Activated B cell treated with CpG ODN at 0.5 μM for 24 hours (primary cell): ENCODE measurements around the gene HINFP. TPM values are rescaled to one million over a fixed set of nuclear protein-coding genes. Genes with fewer than 3 reads are reported as not detected.

Experiments used
- ATAC-seq: fragments of 200-7000 bp; cut with Tn5 transposase; one replicate; pipeline ENCODE4 v1.10.0; 2021; ENCODE audit warnings: low read depth, mild to moderate bottlenecking, moderate library complexity
- CTCF ChIA-PET: fragments of 350-600 bp; sonication (Branson Sonifier 250); formaldehyde crosslinking; loops from one replicate; lab custom pipeline; 2021; ENCODE audit warnings: antibody characterized with exemption; lab: Charles Lee
- POLR2A ChIA-PET: fragments of 350-600 bp; sonication (Branson Sonifier 250); formaldehyde crosslinking; loops from one replicate; lab custom pipeline; 2021; ENCODE audit warnings: antibody characterized with exemption; lab: Charles Lee
- DNase-seq: peaks from one replicate; pipeline ENCODE4 v3.0.0; 2022
- H3K27ac Mint-ChIP-seq: one replicate; pipeline ENCODE4 v1.8.0; 2020; ENCODE audit warnings: mixed read lengths
- H3K27me3 Mint-ChIP-seq: one replicate; pipeline ENCODE4 v1.8.0; 2021; ENCODE audit warnings: mixed read lengths
- H3K36me3 Mint-ChIP-seq: one replicate; pipeline ENCODE4 v1.8.0; 2021; ENCODE audit warnings: low read depth, mixed read lengths
- H3K4me1 Mint-ChIP-seq: one replicate; pipeline ENCODE4 v1.8.0; 2021; ENCODE audit warnings: mixed read lengths
- H3K4me3 Mint-ChIP-seq: one replicate; pipeline ENCODE4 v1.8.0; 2020; ENCODE audit warnings: mild to moderate bottlenecking, mixed read lengths
- H3K9me3 Mint-ChIP-seq: one replicate; pipeline ENCODE4 v1.8.0; 2020; ENCODE audit warnings: mixed read lengths
- intact Hi-C: fragments of 100-400 bp; cut with micrococcal nuclease; formaldehyde crosslinking; loops from one replicate; pipeline ENCODE4 v1.15.1; 2024
- total RNA-seq: library from RNA; stranded (reverse); gene quantifications from 2 replicates; pipeline ENCODE4 v1.2.3, GENCODE V29; 2022
- TF ChIP-seq, protein P1 (sequence below): fragments of 200-600 bp; IDR thresholded peaks from one replicate; pipeline ENCODE4 v1.8.0; 2022; ENCODE audit warnings: antibody characterized with exemption, mild to moderate bottlenecking

Gene HINFP
- total RNA-seq, 1 donor from 2014 or later: 62.6 TPM

DNA sequence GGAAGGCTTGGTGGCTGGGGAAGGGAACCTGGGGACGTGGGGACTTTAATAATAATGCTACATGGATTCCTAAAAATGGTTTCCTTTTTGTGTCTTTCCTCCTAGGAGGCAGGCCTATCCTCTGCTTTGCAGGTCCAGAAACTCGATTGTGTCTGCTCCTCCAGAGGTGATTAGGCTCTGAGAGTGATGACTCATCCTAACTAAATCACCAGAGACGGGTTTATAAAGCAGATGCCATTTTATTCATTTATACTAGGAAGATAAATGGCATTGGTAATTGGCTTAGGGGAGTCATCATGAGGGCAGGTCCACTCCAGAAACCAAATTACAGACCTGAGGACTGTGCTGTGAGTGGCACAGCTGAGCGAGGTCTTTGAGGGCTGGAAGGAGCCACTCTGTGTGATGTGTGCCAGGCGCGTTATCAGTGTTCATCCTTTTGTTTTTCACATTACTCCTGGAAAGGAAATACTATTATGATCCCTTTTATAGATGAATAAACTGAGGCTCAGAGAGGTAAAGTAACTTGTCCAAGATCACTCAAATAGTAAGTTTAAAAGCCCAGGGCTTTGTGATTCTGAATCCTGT lies 54.2 kb downstream of the HINFP start:
- H3K9me3 Mint-ChIP-seq: no peaks in the 10 kb centered on the region
- CTCF ChIA-PET: interaction anchor here (1.5 kb wide), 1 partner anchor 21 kb away, joined by 4 read pairs; no protein-coding TSS in a partner anchor

DNA sequence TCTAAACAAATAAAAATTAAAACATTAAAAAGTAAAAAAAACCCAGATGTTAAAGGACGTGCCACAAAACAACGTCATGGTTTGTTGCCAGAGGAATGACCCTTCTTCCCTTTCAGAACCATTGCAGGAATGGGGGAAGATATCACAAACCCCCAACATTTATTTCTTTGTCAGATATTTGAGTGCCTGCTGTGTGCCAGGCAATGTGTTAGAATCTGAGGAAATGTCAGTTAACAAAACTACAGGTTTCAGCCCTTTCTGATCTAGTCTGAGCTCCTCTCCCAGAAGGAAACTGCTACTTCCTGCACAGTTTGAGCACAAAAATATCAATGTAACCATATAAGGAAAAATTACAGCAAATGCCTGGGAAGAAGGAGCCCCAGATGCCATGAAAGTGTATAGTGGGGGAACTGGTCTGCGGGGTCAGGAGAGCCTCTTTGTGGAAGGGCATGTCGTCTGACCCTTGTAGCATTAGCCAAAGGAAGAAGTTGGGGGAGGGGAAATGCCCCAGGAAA lies 56.8 kb downstream of the HINFP start:
- ATAC-seq (no peak), DNase-seq (no peak)
- TF ChIP-seq, protein P1, sequence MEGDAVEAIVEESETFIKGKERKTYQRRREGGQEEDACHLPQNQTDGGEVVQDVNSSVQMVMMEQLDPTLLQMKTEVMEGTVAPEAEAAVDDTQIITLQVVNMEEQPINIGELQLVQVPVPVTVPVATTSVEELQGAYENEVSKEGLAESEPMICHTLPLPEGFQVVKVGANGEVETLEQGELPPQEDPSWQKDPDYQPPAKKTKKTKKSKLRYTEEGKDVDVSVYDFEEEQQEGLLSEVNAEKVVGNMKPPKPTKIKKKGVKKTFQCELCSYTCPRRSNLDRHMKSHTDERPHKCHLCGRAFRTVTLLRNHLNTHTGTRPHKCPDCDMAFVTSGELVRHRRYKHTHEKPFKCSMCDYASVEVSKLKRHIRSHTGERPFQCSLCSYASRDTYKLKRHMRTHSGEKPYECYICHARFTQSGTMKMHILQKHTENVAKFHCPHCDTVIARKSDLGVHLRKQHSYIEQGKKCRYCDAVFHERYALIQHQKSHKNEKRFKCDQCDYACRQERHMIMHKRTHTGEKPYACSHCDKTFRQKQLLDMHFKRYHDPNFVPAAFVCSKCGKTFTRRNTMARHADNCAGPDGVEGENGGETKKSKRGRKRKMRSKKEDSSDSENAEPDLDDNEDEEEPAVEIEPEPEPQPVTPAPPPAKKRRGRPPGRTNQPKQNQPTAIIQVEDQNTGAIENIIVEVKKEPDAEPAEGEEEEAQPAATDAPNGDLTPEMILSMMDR: no peak
- POLR2A ChIA-PET: no interaction called here
- intact Hi-C loops: no loop called here
- no peaks in the 10 kb centered on the region for H3K9me3 Mint-ChIP-seq
- H3K4me3 Mint-ChIP-seq: no peak overlapping the region
- no peaks in the 10 kb centered on the region for H3K4me1 Mint-ChIP-seq
- H3K36me3 Mint-ChIP-seq: peaks cover 11% of the 10 kb centered on the region
- H3K27ac Mint-ChIP-seq: no peak overlapping the region
- no peaks in the 10 kb centered on the region for H3K27me3 Mint-ChIP-seq
- CTCF ChIA-PET: no interaction called here

More for the DNA sequence above, 54.2 kb downstream of the HINFP start:
- intact Hi-C loops: no loop called here
- TF ChIP-seq, protein P1: no peak
- no peak overlapping the region for H3K27ac Mint-ChIP-seq
- H3K4me3 Mint-ChIP-seq: no peak overlapping the region
- no peaks in the 10 kb centered on the region for H3K4me1 Mint-ChIP-seq
- ATAC-seq (no peak), DNase-seq (no peak)
- H3K27me3 Mint-ChIP-seq: no peaks in the 10 kb centered on the region
- H3K36me3 Mint-ChIP-seq: peaks cover 7% of the 10 kb centered on the region
- POLR2A ChIA-PET: no interaction called here

DNA sequence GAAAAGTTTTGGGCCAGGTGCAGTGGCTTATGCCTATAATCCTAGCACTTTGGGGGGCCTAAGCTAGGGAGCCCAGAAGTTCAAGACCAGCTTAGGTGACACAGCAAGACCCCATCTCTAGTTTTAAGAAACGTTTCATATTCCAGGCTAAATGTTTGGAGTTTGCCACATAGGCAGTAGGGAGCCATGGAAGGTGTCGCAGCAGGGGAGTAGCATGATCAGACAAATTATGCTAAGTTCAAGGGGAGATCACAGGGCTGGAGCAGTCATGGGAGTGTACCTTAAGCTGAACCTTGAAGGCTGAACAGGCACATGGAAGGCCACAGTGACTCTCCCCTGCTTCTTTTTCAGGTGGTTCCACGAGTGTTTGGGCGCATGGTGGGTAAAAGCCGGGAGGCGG lies 58.0 kb downstream of the HINFP start:
- H3K9me3 Mint-ChIP-seq: no peaks in the 10 kb centered on the region
- no peak overlapping the region for H3K4me3 Mint-ChIP-seq
- H3K4me1 Mint-ChIP-seq: peaks cover 3% of the 10 kb centered on the region
- ChIA-PET CTCF (interaction anchor here (1.8 kb wide), 1 partner anchor 17 kb away, joined by 4 read pairs; no protein-coding TSS in a partner anchor), POLR2A (no interaction called here)
- TF ChIP-seq, protein P1: no peak
- DNase-seq (no peak), ATAC-seq (no peak)
- no peaks in the 10 kb centered on the region for H3K27me3 Mint-ChIP-seq
- intact Hi-C loops: no loop called here
- peaks cover 9% of the 10 kb centered on the region for H3K36me3 Mint-ChIP-seq
- H3K27ac Mint-ChIP-seq: no peak overlapping the region

DNA sequence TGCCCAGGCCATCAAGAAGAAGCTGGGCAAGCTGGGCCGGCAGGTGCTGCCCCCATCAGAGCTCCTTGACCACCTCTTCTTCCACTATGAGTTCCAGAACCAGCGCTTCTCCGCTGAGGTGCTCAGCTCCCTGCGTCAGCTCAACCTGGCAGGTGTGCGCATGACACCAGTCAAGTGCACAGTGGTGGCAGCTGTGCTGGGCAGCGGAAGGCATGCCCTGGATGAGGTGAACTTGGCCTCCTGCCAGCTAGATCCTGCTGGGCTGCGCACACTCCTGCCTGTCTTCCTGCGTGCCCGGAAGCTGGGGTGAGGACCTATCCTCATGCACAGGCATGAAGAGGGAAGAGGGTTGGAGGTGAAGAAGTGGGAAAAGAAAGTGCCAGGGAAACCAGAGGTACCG lies 58.6 kb downstream of the HINFP start:
- ChIA-PET POLR2A (no interaction called here), CTCF (interaction anchor here (1.8 kb wide), 1 partner anchor 17 kb away, joined by 4 read pairs; no protein-coding TSS in a partner anchor)
- Mint-ChIP-seq H3K4me3 (no peak overlapping the region), H3K9me3 (no peaks in the 10 kb centered on the region), H3K27ac (no peak overlapping the region), H3K27me3 (no peaks in the 10 kb centered on the region), H3K36me3 (peaks cover 9% of the 10 kb centered on the region), H3K4me1 (peaks cover 8% of the 10 kb centered on the region)
- intact Hi-C loops: no loop called here
- DNase-seq: no peak
- TF ChIP-seq, protein P1: no peak
- no peak for ATAC-seq
